ENCODE data around the gene CIAO2B.

Gene CIAO2B

GRCh38 chr16:66919569-66920298 is 14.5 kb downstream of the CIAO2B start:
- no peak for FAIRE-seq

GRCh38 chr16:66918803-66919568 is 15.2 kb downstream of the CIAO2B start, which contains the start of gene CDH16:
TSS of gene CDH16 (minus strand) at chr16:66918885. CDS start at chr16:66918065, 820 bp downstream.
- no peak for FAIRE-seq

GRCh38 chr16:66918355-66918754 is 15.8 kb downstream of the CIAO2B start:
- no peak for FAIRE-seq

- no peak for FAIRE-seq
These were observed 16.5 kb downstream of the CIAO2B start for GRCh38 chr16:66917741-66918140.

- FAIRE-seq, result no peak
These were observed 17.7 kb downstream of the CIAO2B start for GRCh38 chr16:66916518-66916917.

GRCh38 chr16:66915041-66915440 is 19.2 kb downstream of the CIAO2B start:
- no peak for FAIRE-seq

- FAIRE-seq, result no peak
These were observed 19.7 kb downstream of the CIAO2B start for GRCh38 chr16:66914541-66914940.

- FAIRE-seq, result no peak
These were observed 20.5 kb downstream of the CIAO2B start for GRCh38 chr16:66913711-66914110.

GRCh38 chr16:66913081-66913480 is 21.1 kb downstream of the CIAO2B start:
- no peak for FAIRE-seq

GRCh38 chr16:66911801-66912200 is 22.4 kb downstream of the CIAO2B start:
- FAIRE-seq, result no peak

- FAIRE-seq, result no peak
These were observed 23.1 kb downstream of the CIAO2B start for GRCh38 chr16:66911112-66911511.

- no peak for FAIRE-seq
These were observed 23.8 kb downstream of the CIAO2B start for GRCh38 chr16:66910175-66910940.

GRCh38 chr16:66908762-66909559 is 25.2 kb downstream of the CIAO2B start:
- no peak for FAIRE-seq

GRCh38 chr16:66908116-66908515 is 26.1 kb downstream of the CIAO2B start:
- FAIRE-seq, result no peak

GRCh38 chr16:66906916-66907836 is 27.0 kb downstream of the CIAO2B start:
- no peak for FAIRE-seq

GRCh38 chr16:66905633-66906539 is 28.3 kb downstream of the CIAO2B start:
- no peak for FAIRE-seq

GRCh38 chr16:66904846-66905632 is 29.2 kb downstream of the CIAO2B start:
- no peak for FAIRE-seq

GRCh38 chr16:66904428-66904845 is 29.8 kb downstream of the CIAO2B start:
- no peak for FAIRE-seq
